Endodermal cell (in vitro differentiated cells): ENCODE results near the gene PCSK7. TPM values are rescaled to one million over a fixed set of nuclear protein-coding genes. Genes with fewer than 3 reads are reported as not detected.

Source experiments
- DNase-seq: peaks from one replicate; pipeline ENCODE4 v3.0.0-alpha.2; 2017
- H3K27ac ChIP-seq: 2 replicates; pipeline ENCODE4 v1.5.1; 2013; ENCODE audit warnings: mild to moderate bottlenecking, low read depth, low read length, moderate library complexity
- H3K27me3 ChIP-seq: 2 replicates; pipeline ENCODE4 v1.6.1; 2013; ENCODE audit warnings: mild to moderate bottlenecking, low read length, moderate library complexity; ENCODE audit not compliant: insufficient read depth, control insufficient read depth, poor library complexity, severe bottlenecking
- H3K36me3 ChIP-seq: 2 replicates; pipeline ENCODE4 v1.7.0; 2013; ENCODE audit warnings: mild to moderate bottlenecking, low read length, moderate library complexity; ENCODE audit not compliant: control insufficient read depth, insufficient read depth
- H3K4me1 ChIP-seq: one replicate; pipeline ENCODE4 v1.7.0; 2013; ENCODE audit warnings: low read length; ENCODE audit not compliant: control insufficient read depth, insufficient read depth
- H3K4me3 ChIP-seq: 2 replicates; pipeline ENCODE4 v1.5.1; 2013; ENCODE audit warnings: mild to moderate bottlenecking, low read length, moderate library complexity
- H3K9ac ChIP-seq: 2 replicates; pipeline ENCODE4 v1.6.1; 2013; ENCODE audit warnings: mild to moderate bottlenecking, low read length, moderate library complexity; ENCODE audit not compliant: poor library complexity, severe bottlenecking; ENCODE audit errors: extremely low read depth
- H3K9me3 ChIP-seq: 2 replicates; pipeline ENCODE4 v1.6.1; 2013; ENCODE audit warnings: mild to moderate bottlenecking, low read length, moderate library complexity; ENCODE audit not compliant: control insufficient read depth
- H3K27ac Mint-ChIP-seq: 2 replicates; pipeline ENCODE4 v1.8.0; 2020; ENCODE audit warnings: mixed read lengths
- H3K27me3 Mint-ChIP-seq: 2 replicates; pipeline ENCODE4 v1.8.0; 2021; ENCODE audit warnings: mild to moderate bottlenecking, mixed read lengths; ENCODE audit not compliant: insufficient read depth
- H3K36me3 Mint-ChIP-seq: 2 replicates; pipeline ENCODE4 v1.8.0; 2020; ENCODE audit warnings: low read depth, mixed read lengths
- H3K4me1 Mint-ChIP-seq: 2 replicates; pipeline ENCODE4 v1.8.0; 2020; ENCODE audit warnings: mixed read lengths
- H3K4me3 Mint-ChIP-seq: 2 replicates; pipeline ENCODE4 v1.8.0; 2020; ENCODE audit warnings: mild to moderate bottlenecking, moderate library complexity, mixed read lengths
- H3K9me3 Mint-ChIP-seq: 2 replicates; pipeline ENCODE4 v1.8.0; 2020; ENCODE audit warnings: mild to moderate bottlenecking, mixed read lengths
- CTCF ChIP-seq: fragments of 200-600 bp; sonication (generic); conservative IDR thresholded peaks from 2 replicates; pipeline ENCODE4 v1.5.0; 2021; ENCODE audit warnings: antibody characterized with exemption, mild to moderate bottlenecking
- WGBS, 2 experiments: methylation state at CpG; one replicate each; pipeline versions ENCODE4 v1.1.5 to v1.1.7; 2013; ENCODE audit warnings: missing lambda C conversion rate in 2 of 2, mixed read lengths in 1 of 2; ENCODE audit not compliant: insufficient coverage in 1 of 2, insufficient read length in 1 of 2; 5-methylcytosine and 5-hydroxymethylcytosine counted together
- total RNA-seq, 2 donors: library from RNA; stranded (reverse); fragmentation: NEBNext Ultra II Directional in 1 of 2; extraction: Animal tissue kit (Norgen Biotek cat#: 25700) in 1 of 2; gene quantifications; 2 replicates in 1 of 2; 3 replicates in 1 of 2; pipeline ENCODE4 v1.2.1, GENCODE V29; 2021

The PCSK7 gene
- total RNA-seq, 2 donors from 2014 or later: 56.5 to 58.6 TPM

- H3K27me3 ChIP-seq: no peaks in the 10 kb centered on the region
- peaks cover 74% of the 10 kb centered on the region for H3K36me3 ChIP-seq
- H3K9me3 Mint-ChIP-seq: no peaks in the 10 kb centered on the region
- WGBS, 2 experiments: 95 to 100% methylated on average over 3 to 5 of the region's 5 CpGs
- no peak overlapping the region for H3K9ac ChIP-seq
- H3K4me3 ChIP-seq: no peak overlapping the region
- H3K4me1 Mint-ChIP-seq: no peaks in the 10 kb centered on the region
- H3K4me1 ChIP-seq: no peaks in the 10 kb centered on the region
- no peak overlapping the region for H3K4me3 Mint-ChIP-seq
- no peak overlapping the region for H3K27ac ChIP-seq
- H3K27me3 Mint-ChIP-seq: no peaks in the 10 kb centered on the region
- TF ChIP-seq CTCF: no peak
- no peaks in the 10 kb centered on the region for H3K9me3 ChIP-seq
- peaks cover 74% of the 10 kb centered on the region for H3K36me3 Mint-ChIP-seq
- no peak for DNase-seq
- H3K27ac Mint-ChIP-seq: no peak overlapping the region
These were observed 77.4 kb downstream of the PCSK7 start for GRCh38 chr11:117154468-117154867.

Other genes starting within 250 kb of the PCSK7 start
- 10 to 100 TPM; 37.2 to 43.5 TPM for gene SIK3, start 133.6 kb downstream of the PCSK7 start, total RNA-seq
- gene PAFAH1B2, start 87.8 kb downstream of the PCSK7 start, total RNA-seq: 100 to 1,000 TPM; 114 to 115 TPM
- gene SIDT2, start 53.3 kb downstream of the PCSK7 start, total RNA-seq: 10 to 100 TPM; 39.3 to 43.0 TPM
- gene TAGLN, start 32.7 kb downstream of the PCSK7 start, total RNA-seq: 100 to 1,000 TPM; 228 to 412 TPM
- 10 to 100 TPM; 46.4 to 51.1 TPM for gene RNF214, start 598 bp upstream of the PCSK7 start, total RNA-seq
- gene BACE1-AS, start 59.3 kb upstream of the PCSK7 start, total RNA-seq: 10 to 100 TPM; 15.0 to 15.5 TPM
- 10 to 100 TPM; 20.8 to 21.7 TPM for gene BACE1, start 84.2 kb upstream of the PCSK7 start, total RNA-seq
- gene CEP164, start 95.8 kb upstream of the PCSK7 start, total RNA-seq: 10 to 100 TPM; 32.7 to 33.6 TPM